Thyroid gland (tissue), 4 donors: ENCODE measurements around the gene CYFIP2.

Experiments used
- POLR2A ChIP-seq, 2 donors: fragments of 450-650 bp; IDR thresholded peaks; one replicate each; pipeline ENCODE4 v1.6.1; 2017; ENCODE audit warnings: antibody characterized with exemption in 2 of 2, mild to moderate bottlenecking in 2 of 2, moderate library complexity in 1 of 2
- TF ChIP-seq, protein P1 (sequence below), 6 experiments: fragments of 200-600 bp in 3 of 6; fragments of 450-650 bp in 3 of 6; sonication (generic) in 3 of 6; IDR thresholded peaks; one replicate each; pipeline ENCODE4 v1.5.1; 2016 to 2019; ENCODE audit warnings: antibody characterized with exemption in 6 of 6, mild to moderate bottlenecking in 2 of 6, inconsistent platforms in 1 of 6, moderate library complexity in 1 of 6

DNA sequence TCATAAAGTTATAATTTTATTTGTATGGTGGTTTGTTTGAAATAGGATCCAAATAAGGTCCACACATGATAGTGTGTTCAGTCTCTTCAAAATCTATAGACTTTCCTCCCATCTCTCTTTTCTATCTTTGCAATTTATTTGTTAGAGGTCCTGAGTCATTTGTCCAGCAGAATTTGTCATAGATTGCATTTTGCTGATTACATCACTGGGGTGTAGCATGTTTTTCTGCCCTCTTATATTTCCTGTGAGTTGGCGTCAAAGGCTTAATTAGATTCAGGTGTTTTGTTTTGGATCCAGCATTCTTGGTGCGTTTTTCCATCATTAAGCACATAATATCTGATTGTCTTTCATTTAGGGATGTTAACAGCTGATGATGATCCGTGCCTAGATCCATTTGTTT lies 15.0 kb downstream of the CYFIP2 start:
- TF ChIP-seq, protein P1, sequence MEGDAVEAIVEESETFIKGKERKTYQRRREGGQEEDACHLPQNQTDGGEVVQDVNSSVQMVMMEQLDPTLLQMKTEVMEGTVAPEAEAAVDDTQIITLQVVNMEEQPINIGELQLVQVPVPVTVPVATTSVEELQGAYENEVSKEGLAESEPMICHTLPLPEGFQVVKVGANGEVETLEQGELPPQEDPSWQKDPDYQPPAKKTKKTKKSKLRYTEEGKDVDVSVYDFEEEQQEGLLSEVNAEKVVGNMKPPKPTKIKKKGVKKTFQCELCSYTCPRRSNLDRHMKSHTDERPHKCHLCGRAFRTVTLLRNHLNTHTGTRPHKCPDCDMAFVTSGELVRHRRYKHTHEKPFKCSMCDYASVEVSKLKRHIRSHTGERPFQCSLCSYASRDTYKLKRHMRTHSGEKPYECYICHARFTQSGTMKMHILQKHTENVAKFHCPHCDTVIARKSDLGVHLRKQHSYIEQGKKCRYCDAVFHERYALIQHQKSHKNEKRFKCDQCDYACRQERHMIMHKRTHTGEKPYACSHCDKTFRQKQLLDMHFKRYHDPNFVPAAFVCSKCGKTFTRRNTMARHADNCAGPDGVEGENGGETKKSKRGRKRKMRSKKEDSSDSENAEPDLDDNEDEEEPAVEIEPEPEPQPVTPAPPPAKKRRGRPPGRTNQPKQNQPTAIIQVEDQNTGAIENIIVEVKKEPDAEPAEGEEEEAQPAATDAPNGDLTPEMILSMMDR (IDR thresholded peaks at IDR 0.05), result no peak
- no peak for TF ChIP-seq POLR2A (IDR thresholded peaks at IDR 0.05)
